Activated CD4-positive, alpha-beta T cell treated with anti-CD3 and anti-CD28 coated beads for 1 hour (primary cell): ENCODE data around the gene RANBP3L.
"Not testable (repeated sequence)": the region's sequence is repeated elsewhere in the genome, so short reads cannot be mapped to it uniquely, and the experiment has no call there.

Experiments used
- DNase-seq: peaks from one replicate; pipeline ENCODE4 v3.0.0-alpha.2; 2020

Gene RANBP3L

DNA sequence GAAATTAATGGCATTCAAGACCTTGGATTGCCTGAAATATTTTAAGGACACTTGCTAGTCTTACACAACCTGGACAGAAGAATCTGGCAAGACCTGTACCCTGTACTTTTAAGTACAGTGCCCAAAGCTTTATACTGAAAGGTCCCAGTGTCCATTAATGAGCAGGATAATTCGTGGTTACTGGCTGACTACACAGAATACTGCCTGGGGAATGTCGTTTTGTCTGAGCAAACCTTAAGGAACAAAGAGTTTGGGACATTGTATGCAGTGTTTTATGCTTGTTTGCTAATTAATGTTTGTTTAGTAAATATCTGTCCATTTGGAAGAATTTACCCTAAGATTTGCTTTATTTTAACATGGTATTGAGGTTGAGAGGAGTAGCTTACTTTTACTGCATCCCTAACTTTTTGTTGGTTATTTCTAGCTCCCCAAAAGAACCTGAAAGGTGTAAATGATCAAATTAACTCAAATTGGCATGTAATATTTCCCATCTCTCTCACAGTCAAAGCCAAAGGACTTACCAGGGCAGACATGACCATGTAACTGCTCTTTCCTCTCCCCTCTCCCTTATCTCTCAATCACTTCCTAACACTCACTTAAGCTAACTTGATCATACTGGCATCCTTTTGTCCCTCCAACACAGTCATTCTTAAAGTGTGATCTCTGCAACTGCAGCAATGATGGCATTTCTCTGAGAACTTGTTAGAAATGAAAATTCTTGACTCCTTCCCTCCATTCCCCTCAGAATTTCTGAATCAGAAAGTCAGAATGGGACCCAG lies 15.7 kb downstream of the RANBP3L start:
- no peak for DNase-seq

DNA sequence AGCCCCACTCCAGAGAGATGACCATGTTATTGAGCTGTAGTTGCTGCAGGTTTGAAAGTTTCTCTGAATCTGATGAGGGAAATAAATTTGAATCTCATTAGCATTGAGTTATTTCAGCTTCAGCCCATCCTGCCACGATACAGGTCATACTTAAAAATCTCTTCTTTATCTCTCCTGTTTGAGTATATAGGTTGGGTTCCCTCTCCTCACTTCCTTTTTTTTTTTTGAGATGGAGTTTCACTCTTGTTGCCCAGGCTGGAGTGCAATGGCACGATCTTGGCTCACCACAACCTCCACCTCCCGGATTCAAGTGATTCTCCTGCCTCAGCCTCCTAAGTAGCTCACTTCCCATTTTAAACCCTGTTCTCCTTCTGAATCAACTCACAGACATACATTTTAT lies 17.9 kb downstream of the RANBP3L start:
- not testable (repeated sequence) for DNase-seq

DNA sequence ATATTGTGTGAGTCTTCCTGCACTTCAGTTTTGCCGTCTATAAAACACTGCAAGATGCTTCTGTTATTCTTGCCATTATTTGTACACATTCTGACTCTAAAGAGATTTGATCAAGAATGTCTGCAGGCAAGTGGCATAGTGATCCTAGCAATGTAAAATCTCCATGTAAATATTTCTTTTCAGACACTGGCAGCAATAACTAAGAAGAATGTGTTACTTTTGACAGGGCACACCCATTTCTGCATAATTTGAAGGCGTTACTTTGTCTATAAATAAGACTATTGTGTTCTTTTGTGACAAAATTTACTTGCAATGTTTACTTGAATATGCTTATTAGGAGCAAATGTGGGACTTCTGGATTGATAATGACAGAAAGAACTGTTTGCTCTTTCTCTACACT lies 20.1 kb downstream of the RANBP3L start:
- DNase-seq: no peak

DNA sequence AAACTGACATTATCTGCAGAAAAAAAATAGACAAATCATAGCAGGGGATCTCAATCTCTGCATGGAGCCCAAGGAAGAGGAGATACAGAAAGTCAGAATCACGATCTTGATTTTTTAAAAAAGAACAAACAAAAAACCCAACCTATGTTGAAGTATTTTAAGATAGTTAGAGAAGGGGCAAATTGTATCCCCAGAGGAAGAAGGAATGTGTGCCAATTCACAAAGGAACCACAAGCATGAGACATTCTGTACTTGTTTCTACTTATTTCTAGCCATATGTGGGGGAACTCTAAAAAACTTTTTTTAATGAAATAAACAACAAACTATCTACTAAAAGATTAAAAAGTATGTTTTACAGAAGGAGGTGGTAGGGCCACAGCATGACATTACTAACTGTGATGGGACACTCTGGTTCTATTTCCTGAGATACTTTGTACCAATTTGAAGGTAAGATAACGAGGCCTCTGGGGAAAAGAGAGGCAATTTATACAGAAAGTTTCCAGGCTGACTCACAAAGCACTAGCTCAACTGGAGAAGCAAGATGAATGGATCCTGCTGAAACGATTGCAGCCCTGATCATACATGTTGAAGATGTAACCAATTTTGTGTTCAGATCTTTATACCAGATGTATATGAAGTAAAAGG lies 22.5 kb downstream of the RANBP3L start:
- DNase-seq: no peak

DNA sequence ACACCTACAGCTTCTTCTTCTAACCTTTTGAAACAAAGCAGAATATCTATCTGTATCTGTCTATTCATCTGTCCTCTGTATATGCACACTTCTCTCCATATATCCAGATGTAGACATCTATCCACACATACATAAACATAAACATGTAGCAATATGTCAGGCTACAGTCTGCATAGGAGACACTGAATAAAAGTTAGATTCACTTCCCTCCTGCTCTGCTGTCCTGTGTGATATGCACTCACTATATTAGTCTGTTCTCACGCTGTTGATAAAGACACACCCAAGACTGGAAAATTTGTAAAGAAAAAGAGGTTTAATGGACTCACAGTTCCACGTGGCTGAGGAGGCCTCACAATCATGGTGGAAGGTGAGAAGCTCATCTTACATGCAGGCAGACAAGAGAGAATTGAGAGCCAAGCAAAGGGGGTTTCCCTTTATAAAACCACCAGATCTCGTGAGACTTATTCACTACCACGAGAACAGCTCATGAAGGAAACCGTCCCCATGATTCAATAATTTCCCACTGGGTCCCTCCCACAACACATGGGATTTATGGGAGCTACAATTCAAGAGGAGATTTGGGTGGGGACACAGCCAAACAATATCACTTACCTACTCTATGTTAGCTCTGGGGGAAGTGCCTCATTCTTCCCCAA lies 24.1 kb downstream of the RANBP3L start:
- DNase-seq: no peak

DNA sequence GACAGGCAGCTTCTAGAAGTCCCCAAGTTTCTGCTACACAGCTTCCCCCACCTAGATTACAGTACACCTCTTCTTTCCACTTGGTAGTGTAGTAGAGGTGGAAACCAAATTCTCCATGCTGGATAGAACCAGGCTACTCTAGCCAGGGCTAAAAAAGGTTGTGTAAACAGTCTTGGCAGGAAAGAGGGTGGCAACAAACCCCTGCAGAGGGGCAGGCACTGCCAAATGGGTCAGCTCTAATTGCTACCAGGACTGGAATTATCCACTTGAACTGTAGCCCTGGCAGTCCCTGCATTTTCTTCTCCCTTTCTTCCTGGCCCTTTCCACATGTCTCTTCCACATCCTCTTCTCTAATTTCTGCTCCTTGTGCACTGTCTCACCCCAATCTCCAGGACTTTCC lies 24.8 kb downstream of the RANBP3L start:
- no peak for DNase-seq

DNA sequence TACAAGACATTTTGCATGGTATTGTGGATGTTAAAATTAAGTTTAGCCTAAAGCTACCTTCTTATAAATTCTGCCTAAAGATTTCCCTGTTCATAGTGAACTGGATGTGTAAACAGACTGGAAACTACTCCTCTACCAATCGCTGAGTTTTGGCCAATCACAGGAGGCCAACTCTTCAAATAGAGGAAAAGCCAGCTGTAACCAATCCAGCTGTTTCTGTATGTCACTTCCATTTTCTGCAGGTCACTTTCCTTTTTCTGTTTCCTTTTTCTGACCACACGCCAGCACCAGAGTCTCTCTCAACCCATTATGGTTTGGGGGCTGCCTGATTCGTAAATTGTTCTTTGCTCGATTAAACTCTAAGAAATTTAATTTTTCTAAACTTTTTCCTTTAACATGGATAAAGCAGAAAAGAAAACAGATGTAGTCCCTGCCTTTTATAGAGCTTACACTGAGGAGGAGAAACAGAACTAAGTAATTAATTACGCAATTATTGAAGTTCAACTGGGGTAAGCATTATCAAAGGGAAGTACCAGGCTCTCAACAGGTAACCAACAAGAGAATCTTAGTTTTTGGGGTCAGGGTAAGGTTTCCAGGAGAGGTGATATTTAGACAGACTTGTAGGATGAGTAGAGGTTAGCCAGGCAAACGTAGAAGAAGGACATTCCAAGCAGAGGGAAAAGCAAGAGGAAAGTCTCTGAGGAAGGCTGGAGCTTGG lies 27.7 kb downstream of the RANBP3L start:
- no peak for DNase-seq

DNA sequence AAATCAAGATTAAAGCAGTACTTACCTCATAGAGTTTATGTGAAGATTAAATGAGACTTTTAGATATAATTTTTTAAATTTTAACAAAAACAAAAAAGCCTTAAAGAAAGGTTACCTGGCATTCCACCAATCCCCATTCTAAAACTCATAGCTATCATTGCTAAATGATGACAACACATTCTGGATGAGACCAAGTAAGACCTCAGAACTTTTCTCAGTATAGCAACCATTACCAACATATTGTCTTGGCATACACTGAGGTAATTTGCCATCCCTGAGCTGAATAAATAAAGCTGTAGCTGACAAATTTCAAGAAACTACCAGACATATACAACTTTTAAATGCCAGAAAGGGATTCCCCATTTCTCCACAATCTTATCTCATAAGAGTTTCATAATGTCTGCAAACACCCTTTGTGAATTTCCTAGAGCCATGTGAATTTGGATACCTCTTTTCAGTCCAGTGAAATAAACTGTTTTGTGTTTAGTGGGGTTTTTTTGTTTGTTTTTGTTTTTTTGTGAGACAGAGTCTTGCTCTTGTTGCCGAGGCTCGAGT lies 29.5 kb downstream of the RANBP3L start:
- DNase-seq: no peak

DNA sequence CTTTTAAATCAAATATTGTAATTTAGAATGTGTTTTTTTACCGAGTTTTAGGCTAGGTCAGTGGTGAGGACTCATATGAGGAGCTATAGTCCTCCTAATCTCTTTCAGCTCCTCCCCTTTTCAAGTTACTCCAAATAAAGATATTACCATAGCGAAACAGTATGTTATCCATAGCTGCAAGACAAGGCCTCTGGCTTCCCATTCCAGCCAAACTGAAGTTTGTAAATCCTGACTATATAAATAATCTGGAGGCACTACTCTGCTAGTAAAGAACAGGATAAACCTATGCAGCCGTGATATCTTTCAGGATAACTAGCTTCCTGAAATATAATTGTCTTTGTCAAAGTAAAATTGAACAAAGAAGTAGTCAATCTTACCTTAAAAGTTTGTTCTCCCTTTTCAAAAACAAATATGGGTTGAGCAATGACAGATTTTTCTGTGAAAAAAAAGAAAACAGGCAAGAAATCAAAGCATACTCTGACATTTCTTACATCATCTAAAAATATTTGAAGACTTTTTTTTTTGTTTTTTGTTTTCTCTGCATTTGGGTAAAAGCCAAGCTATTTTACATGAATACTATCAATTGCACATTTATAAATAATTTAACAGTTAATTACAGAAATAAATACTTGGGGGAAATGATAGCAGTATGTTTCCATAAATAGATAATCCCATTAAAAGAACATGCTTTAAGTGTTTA lies 30.7 kb downstream of the RANBP3L start:
- DNase-seq: no peak

DNA sequence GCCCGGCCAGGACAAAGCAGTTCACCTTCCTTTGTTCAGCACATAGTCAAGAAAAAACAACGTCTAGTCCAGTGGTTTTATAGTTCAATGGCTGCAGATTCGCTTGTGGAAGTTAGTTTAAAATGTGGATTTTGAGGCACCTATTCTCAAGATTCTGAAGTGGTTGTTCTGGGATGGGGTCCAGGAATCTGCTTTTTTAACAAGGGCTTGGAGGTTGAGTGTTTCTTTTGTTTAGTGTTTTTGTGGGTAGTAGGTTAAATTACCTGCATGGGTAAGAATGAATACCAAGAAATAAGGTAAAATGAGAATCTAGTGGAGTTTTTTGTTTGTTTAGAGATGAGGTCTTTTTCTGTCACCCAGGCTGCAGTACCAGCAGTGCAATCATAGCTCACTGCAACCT lies 31.5 kb downstream of the RANBP3L start:
- no peak for DNase-seq

DNA sequence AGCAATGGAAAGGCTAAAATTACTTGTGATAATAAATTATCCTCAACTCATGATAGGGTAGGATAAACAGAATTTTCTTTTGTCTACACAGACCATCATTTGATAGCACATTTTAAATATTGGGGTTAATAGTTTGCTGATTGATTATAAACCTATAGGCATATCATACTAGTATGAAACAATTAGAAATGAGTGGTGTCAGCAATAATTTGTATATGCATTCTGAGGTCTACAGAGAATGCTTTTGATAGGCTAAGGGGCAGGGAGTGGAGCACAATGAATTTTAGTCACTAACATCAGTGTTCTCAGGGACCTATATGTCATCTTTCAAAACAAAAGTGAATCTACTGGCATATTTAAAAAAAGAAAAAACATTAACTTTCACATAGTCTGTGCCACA lies 32.2 kb downstream of the RANBP3L start:
- no peak for DNase-seq

DNA sequence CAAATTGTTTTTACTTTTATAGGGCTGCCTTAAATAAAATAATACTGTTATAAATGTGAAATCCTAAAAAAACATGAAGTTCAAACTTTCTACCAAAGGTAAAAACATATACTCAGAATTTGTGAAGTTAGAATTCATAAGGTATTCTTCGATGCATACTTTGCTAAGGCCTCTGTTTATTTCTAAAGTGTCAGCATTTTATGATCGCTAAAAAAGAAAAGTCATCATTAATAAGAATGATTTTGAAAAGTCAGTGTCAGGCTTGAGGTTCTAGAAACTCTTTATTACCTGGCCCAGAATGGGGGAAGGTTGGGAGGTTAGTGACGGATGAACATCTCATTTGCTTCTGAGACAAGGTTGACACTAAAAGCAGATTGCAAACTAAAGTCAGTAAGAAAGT lies 33.8 kb downstream of the RANBP3L start:
- DNase-seq: no peak

DNA sequence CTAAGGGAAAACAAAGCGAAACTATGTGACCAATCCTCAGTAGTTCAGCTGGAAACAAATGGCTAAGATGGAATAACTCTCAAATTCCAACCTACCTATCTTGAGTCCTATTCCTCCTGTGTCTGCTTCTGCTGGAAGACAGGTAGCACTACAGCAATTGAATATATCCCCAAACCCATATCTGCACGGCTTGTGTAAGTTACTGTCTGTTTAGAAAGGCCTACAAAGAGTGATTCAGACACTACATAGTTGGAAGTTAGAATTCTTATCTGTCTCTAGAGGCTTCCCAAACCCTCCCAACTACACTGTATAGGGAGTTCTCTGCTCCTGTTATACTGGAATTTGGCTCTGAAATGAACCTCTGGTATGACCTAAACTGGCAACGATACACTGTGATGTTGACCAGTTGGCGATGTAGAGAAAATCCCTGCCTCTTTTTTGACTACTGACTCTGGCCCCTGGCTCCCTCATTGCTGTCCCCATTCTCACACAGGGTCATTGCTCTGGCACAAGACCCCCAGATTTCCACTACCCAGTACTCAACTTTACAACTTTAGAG lies 37.4 kb downstream of the RANBP3L start:
- no peak for DNase-seq

DNA sequence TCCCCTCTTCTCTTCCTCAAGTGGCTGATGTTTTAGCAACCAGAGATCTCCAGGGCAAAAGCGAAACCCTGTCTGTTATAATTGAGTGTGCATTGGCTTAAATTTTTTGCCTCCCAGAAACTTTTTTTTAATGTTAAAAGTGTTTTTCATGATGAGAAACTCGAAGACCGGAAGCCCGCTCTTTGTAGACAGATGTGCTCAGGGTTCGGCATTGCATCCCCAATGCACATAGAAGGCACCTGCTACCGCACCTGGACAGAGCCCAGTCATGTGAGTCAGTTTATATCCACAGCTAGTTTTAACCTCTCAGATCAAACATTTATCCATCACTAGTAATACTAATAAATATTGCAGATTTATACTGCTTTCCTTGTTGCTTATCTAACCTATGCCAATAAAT lies 40.5 kb downstream of the RANBP3L start:
- no peak for DNase-seq

DNA sequence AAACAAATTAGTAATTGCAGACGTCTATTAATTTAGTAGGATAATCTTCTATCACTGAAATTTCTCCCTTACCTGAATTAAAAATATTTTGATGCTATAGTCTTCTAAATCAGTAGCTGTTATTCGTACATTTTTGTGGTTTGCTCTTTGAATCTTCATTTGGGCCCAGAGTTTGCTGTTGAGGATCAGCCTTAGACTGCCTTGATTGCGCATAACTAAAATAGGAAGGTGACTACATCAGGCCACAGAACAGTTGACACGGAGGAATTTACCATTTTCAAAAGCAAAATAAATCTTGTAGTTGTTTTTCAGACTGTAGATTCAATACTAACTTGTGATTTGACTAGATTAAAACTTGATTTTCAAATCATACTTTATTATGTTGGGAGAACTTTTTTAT lies 48.1 kb downstream of the RANBP3L start:
- DNase-seq: no peak

DNA sequence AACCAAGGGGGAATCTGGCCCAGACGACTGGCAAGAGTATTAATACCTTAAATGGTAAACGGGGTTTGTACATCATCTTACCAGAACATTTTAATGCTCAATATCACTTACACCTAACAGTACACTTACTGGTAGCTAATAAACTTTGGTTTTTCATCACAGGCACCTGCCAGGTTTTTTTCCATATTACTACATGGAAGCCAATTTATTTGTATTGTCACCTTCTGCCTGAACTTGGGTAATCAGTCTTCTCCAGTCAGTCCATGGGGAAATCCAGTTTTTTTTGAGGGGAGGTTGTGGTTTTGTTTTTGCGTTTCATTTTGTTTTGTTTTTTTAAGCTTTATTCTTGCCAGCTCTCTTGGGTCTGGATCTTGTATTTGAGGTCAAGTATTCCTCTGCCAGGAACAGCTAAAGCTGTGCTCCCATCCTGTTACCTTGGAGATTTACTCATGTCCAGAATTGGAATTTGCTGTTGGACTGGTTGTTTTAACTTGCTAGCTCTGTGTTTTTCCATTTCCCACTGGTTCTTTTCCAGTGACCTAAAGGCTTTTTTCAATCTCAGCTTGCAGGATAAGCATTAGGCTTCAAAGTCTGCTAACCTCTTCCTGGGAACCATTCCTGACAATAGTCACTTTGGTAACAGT lies 48.9 kb downstream of the RANBP3L start:
- no peak for DNase-seq

DNA sequence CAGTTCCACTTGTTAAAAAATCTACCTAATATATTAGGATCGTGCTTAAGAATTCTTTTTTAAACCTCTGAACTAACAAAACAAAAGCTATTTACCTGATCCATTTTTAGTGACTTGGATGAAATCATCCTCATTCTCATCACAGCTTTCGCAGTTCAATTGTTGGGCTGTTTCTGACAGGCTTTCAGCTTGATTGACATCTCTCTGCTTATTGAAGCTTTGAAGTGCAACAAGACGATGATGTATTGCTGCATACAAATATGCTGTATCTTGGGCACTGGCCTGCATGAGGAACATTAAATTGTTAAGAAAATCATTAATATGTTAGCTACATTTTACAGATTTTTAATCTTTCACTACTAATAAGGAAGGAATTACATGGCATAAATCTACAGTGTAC lies 50.5 kb downstream of the RANBP3L start:
- DNase-seq: no peak

DNA sequence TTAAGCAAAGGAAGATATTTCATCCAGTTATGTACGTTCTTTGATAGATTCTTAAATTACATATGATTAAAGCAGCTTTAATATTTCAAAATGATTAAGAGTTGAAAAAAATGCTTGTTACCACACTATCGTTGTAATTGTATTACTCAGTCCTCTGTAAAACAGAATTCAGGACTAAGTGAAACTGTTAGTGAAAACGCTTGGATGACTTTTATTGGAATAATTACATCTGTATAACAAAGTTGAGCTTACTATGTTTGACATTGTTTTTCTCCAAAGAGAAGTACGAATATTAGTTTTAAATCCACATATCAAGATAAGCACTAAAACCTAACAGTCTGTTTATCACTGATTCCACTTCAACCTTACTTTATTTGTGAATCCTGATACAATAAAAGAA lies 51.3 kb downstream of the RANBP3L start:
- DNase-seq: no peak

DNA sequence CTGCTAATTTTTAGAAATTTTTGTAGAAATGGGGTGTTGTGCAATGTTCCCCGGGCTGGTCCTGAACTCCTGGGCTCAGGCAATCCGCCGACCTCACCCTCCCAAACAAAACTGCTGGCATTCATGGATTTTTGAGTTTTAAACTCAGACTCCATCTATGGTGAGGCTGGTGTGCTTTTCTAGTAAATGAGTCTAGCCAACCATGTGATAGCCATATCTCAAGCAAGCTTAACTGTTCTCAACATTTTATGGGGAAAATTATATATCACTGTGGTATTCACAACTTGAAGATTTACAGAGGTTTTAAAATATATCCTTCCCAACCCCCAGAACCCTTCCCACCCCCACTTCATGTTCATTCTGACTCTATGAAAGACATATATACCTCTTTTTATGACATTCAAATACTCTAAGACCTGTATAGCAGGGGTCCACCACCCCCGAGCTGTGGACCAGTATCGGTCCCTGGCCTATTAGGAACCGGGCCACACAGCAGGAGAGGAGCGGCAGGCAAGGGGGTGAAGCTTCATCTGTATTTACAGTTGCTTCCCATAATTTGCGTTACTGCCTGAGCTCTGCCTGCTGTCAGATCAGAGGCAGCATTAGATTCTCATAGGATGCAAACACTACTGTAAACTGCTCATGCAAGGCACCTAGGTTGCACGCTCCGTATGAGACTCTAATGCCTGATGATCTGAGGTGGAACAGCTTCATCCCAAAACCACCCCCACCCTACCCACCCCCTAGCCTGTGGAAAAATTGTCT lies 55.5 kb downstream of the RANBP3L start:
- no peak for DNase-seq

DNA sequence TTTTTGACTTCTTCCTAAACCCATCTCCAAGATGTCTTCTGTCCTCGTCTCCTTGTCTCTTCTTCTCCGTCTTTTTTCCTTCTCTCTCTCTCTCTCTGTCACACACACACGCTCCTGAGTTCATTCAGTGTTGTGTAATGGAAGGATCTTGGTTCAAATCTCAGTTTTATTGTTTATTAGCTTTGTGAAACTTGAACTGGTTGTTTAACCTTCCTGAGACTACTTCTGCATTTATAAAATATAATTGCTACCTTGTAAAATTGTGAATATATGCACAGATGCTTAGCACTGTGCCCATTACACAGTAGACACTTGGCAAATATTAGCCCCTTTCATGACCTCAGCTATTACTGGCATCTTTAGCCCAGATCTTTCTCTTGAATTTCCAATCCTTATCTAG lies 57.6 kb downstream of the RANBP3L start:
- no peak for DNase-seq

DNA sequence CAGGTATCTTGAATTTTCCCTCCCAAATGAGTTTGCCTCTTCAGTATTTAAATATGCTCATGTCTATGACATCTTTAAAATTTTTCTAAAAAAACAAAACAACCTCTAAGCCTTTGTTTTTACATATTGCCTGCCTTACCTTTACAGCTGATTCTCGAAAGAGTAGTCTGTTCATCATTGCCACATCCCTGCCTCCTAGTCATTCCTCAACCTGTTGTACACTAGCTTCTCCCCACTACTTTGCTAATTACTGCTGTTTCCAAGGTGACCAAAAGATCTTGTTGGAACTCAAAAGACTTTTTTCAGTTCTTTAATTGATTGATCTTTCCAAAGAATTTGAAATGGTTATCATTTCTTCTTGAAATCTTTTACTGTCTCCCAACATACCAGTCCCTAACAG lies 58.0 kb downstream of the RANBP3L start:
- no peak for DNase-seq
